ENCODE data around the gene CYB561D1.
A peak's percentile ranks its signal among the peaks of the same experiment; 100 is the strongest.

Gene CYB561D1

DNA sequence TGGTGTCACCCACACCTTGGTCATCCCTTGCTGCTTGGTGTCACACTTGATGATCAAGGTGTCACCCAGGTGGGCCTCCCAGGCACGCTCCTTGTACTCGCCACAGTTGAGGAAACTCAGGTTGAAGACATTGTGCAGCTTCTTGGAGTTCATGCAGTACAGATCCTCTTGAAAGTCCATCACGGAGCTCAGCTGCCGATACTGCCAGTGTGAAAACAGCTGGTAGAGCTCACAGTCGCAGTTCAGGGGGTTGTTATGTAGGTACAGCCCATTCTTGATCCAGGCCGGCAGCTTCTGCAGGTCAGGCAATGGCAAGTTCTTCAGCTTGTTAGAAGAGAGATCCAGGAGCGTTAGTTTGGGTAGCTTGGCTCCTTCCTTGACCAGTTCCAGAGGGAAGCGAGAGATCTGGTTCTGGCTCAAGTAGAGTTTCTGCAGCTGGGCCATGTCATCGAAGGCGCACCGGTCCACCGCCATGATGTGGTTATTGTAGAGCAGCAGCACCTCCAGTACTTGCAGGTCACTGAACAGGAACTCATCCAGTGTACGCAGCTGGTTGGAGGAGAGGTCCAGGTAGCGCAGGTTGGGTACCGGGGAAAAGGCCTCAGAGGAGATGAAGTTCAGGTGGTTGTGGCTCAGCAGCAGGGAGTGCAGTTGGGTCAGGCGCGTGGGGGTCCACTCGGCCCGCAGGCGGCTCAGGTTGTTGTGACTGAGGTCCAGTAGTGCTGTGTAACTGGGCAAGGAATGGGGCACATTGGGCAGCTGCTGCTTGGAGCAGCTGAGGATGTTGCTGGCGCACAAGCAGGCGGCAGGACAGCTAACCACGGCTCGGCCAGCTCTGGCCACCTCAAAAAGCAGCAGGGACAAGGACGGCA lies 14.3 kb downstream of the CYB561D1 start:
- DNase-seq (ENCODE audit: insufficient read length) (no peak), FAIRE-seq (no peak)
- no peak for TF ChIP-seq TAF1 (IDR thresholded peaks at IDR 0.05; ENCODE audit: borderline replicate concordance, low read depth, low read length)
- no peak for TF ChIP-seq POLR2AphosphoS5 (IDR thresholded peaks at IDR 0.05; ENCODE audit: low read depth, low read length)
- TF ChIP-seq POLR2A (IDR thresholded peaks at IDR 0.05; ENCODE audit: low read depth, low read length): no peak

DNA sequence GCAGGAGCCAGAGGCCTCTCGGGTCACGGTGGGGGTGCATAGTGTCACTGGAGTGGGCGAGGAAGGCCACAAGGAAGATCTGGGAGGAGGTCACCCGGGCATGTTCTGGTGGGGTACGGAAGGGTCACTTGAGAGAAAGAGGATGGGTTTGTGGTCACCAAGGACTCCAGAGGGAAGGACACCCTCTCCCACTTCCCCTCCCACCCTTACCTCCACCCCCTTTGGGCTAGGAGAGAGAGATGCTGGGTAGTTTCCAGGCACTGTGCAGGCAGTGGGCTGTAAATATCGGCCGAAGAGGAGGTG lies 14.9 kb downstream of the CYB561D1 start:
- no peak for FAIRE-seq

DNA sequence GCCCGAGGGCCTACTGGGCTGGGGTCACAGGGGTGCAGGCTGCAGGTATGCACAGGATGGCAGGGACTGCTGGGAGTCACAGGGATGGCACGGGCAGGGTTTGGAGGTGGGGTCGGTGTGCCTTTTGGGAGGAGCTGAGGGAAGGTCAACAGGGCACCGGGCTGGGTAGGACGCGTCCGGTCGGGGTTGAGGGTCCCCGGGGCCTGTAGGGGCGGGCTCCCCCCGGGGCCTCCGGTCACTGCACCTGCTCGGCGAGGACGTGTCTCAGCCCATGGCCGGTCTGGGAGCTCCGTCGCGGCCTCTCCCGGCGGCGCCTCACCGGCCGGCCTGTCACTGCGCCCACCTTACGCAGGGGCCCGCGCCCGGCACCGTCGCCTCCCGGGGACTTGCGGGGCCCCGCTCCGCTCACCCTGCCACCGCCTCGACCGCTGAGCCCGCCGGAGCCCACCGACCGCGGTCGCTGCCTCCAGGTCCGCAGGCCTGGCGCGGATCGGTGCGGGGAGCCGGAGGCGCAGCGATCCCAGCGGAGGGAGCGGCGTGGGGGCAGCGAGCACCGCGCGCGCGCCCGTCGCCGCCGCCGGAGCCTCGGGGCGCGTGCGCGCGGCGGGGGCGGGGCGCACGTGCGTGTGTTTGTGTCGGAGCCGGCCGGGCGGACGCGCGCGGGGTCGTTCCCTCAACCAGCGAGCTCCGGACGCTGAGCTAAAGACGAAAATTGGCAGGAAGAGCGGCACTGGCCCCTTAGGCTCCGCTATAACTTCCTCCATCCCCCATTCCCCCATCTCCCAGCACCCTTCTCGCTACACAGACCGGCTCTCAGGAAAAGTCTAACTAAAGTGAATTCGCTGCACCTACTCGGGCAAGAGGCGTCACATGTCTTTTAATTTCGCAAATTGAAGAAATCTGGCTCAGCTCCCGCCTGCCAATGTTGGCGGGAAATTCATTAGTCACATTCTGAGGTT lies 15.6 kb downstream of the CYB561D1 start, which contains the start of gene AMIGO1:
Gene AMIGO1 (minus strand): TSS at position 552 of the 959 bp plus-strand sequence. CDS start 815 bp downstream, outside the sequence.
- peak; percentile 81 for FAIRE-seq
- DNase-seq (ENCODE audit: insufficient read length): peak; percentile 83
- TF ChIP-seq POLR2A (IDR thresholded peaks at IDR 0.05; ENCODE audit: low read depth, low read length): no peak
- no peak for TF ChIP-seq TAF1 (IDR thresholded peaks at IDR 0.05; ENCODE audit: borderline replicate concordance, low read depth, low read length)
- no peak for TF ChIP-seq POLR2AphosphoS5 (IDR thresholded peaks at IDR 0.05; ENCODE audit: low read depth, low read length)

More for the DNA sequence above, 14.9 kb downstream of the CYB561D1 start:
- no peak for DNase-seq (ENCODE audit: insufficient read length)
- TF ChIP-seq POLR2AphosphoS5 (IDR thresholded peaks at IDR 0.05; ENCODE audit: low read depth, low read length): no peak

DNA sequence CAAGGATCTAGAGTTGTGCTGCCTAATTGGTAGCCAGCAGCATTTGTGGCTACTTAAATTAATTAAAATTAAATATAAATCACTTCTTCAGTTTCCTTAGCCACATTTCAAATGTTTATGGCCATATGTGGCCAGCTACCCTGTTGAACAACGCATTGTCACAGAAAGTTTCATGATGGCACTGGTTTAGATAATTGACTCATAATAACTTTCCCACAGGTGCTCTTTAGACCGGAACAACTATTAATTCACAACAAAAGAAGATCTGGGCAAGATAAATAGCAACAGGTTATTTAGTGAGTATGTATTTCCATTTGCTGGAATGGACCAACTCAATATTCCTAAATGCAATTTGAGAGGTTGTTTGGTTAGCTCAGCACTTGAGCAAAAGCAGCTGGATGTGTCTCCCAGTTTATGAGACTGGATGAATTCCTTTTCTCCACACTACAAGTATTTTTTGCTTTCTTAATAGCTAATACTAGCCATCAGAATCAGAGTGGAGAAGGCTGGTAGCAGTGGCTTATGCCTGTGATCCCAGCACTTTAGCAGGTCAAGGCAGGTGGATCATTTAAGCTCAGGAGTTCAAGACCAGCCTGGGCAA lies 19.3 kb downstream of the CYB561D1 start:
- DNase-seq (ENCODE audit: insufficient read length) (no peak), FAIRE-seq (no peak)
- TF ChIP-seq POLR2A (IDR thresholded peaks at IDR 0.05; ENCODE audit: low read depth, low read length) (no peak), TAF1 (IDR thresholded peaks at IDR 0.05; ENCODE audit: borderline replicate concordance, low read depth, low read length) (no peak), POLR2AphosphoS5 (IDR thresholded peaks at IDR 0.05; ENCODE audit: low read depth, low read length) (no peak)

DNA sequence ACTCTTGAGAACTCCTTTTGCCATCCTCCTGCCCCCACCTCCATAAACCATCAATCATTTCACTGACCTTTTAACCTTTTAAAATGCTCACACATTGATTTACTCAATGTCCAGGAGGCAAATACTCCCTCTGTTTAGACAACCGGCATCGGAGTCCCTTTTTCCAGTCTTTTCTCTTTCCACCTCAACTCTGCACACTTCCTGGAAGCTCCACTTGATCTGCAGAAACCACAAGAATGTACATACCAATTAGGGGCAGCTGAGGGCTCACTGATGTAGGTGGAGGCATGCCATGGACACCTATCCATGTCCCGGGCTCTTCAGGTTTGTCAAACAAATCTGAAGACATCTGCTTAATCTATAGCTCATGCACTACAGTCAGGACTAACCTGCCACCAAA lies 21.0 kb downstream of the CYB561D1 start:
- no peak for DNase-seq (ENCODE audit: insufficient read length)

DNA sequence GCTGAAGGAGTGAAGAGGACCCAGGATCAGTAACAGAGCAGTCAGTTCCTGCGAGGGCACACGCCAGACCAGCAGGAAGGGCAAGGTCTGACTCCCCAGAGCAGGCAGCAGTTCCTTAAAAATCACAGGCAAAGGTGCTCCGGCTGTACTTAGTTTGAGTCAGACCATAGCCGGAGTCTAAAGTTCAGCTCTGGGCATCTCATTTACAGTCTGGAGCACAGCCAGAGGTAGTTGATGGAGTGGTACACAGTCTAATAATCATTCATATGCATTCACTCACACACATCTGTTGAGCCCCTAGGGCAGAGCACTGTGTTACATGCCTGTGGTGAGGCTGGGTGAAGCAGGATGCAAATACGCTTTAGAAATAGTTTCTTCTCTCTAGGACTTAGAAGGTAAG lies 23.0 kb downstream of the CYB561D1 start:
- FAIRE-seq (no peak), DNase-seq (ENCODE audit: insufficient read length) (no peak)
- no peak for TF ChIP-seq POLR2AphosphoS5 (IDR thresholded peaks at IDR 0.05; ENCODE audit: low read depth, low read length)
- no peak for TF ChIP-seq TAF1 (IDR thresholded peaks at IDR 0.05; ENCODE audit: borderline replicate concordance, low read depth, low read length)
- TF ChIP-seq POLR2A (IDR thresholded peaks at IDR 0.05; ENCODE audit: low read depth, low read length): no peak

More for the DNA sequence above, 21.0 kb downstream of the CYB561D1 start:
- TF ChIP-seq TAF1 (IDR thresholded peaks at IDR 0.05; ENCODE audit: borderline replicate concordance, low read depth, low read length): no peak
- TF ChIP-seq POLR2AphosphoS5 (IDR thresholded peaks at IDR 0.05; ENCODE audit: low read depth, low read length): no peak
- TF ChIP-seq POLR2A (IDR thresholded peaks at IDR 0.05; ENCODE audit: low read depth, low read length): no peak
- no peak for FAIRE-seq

DNA sequence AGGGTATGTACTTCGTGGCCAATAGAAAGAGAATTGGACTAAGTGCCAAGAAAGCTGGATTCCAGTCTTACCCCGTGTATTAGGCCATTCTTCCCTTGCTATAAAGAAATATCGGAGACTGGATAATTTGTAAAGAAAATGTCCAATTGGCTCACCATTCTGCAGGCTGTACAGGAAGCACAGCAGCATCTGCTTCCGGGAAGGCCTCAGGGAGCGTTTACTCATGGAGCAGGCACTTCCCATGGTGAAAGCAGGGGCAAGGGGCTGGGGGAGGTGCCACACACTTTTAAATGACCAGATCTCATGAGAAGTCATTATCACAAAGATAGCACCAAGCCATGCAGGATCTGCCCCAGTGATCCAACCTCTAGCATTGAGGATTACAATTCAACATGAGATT lies 23.4 kb downstream of the CYB561D1 start:
- FAIRE-seq (no peak), DNase-seq (ENCODE audit: insufficient read length) (no peak)
- no peak for TF ChIP-seq TAF1 (IDR thresholded peaks at IDR 0.05; ENCODE audit: borderline replicate concordance, low read depth, low read length)
- no peak for TF ChIP-seq POLR2A (IDR thresholded peaks at IDR 0.05; ENCODE audit: low read depth, low read length)
- TF ChIP-seq POLR2AphosphoS5 (IDR thresholded peaks at IDR 0.05; ENCODE audit: low read depth, low read length): no peak

DNA sequence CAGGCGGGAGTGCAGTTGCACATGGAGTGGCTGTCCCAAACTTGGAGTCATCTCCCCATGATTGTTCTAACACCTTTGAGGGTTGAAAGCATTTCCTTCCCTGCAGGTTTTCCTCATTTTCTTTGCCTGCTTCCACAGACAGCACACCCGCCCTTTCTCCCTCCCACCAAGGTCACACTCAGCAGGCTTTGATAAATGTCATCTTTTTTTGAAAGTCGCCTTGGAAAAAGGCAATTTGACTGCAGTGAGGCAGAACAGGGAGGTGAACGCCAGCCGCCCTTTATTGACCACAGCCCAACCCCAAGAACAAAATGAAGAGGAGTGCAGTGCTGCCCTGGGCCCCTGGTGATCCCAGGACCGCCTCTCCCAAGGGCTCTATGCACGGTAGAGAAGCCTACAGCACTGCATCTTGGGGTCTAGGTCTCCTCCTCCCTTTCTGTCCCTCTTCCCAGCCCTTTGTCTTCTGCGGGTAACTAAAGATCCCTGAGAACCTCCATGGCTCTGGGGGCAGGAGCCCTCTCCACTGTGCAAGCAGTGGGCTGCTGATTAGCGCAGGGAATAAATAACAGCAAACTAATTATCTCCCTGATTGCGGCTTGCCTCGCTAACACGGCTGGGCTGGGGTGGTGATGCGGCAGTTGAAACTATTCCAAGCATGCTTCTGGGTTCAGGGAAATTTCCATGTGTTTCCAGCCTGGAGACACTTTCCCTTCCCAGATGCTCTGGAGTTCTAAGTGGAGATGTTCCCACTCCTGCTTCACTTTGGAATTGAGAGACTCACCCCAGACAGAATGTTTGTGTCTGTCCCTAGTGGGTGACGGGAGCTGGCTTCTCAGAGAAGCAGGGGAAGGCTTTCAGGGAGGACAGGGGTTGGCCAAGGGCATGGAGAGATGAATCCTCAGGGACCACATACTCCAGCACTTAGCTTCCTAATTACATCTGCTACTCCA lies 27.4 kb downstream of the CYB561D1 start:
- DNase-seq (ENCODE audit: insufficient read length) (no peak), FAIRE-seq (no peak)
- TF ChIP-seq TAF1 (IDR thresholded peaks at IDR 0.05; ENCODE audit: borderline replicate concordance, low read depth, low read length): no peak
- no peak for TF ChIP-seq POLR2A (IDR thresholded peaks at IDR 0.05; ENCODE audit: low read depth, low read length)
- TF ChIP-seq POLR2AphosphoS5 (IDR thresholded peaks at IDR 0.05; ENCODE audit: low read depth, low read length): no peak

DNA sequence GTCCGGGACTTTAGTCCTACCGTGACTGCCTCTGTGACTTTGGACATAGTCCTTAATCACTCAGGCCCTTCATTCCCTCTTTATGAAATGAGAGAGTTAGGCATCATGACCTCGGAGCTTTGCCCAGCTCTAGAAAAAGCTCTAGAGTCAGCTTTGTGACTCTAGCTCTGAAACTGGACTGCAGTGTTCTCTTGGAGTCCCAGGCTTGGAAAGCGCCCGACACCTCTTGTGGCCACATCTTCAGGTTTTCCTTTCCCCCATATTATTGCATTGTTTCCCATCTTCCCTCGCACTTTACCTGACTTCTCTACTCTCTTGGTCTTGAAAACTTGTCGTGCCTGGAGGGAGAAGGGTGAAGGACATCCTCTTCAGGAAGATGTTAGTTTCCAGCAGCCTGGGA lies 28.1 kb downstream of the CYB561D1 start:
- FAIRE-seq (no peak), DNase-seq (ENCODE audit: insufficient read length) (no peak)
- TF ChIP-seq POLR2AphosphoS5 (IDR thresholded peaks at IDR 0.05; ENCODE audit: low read depth, low read length): no peak
- no peak for TF ChIP-seq POLR2A (IDR thresholded peaks at IDR 0.05; ENCODE audit: low read depth, low read length)
- TF ChIP-seq TAF1 (IDR thresholded peaks at IDR 0.05; ENCODE audit: borderline replicate concordance, low read depth, low read length): no peak

DNA sequence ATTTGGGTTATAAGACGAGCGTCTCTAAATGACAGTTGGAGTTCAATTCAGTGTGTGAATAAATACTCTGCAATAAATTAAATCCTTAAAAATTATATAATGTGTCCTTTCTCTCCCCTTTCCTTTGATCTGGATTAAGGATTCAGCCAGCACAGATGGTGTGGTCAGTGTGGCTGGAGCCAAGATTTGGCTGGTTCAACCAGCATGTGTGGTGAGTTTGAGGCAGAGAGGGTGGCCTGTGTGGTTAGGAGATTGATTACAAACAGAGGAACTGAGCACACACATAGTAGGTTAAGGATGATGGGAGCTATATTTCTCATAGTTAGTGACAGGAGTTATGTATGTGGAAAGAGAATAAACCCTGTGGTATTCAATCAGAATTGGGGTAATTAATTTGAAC lies 29.8 kb downstream of the CYB561D1 start:
- no peak for TF ChIP-seq POLR2A (IDR thresholded peaks at IDR 0.05; ENCODE audit: low read depth, low read length)
- no peak for TF ChIP-seq POLR2AphosphoS5 (IDR thresholded peaks at IDR 0.05; ENCODE audit: low read depth, low read length)
- DNase-seq (ENCODE audit: insufficient read length) (no peak), FAIRE-seq (no peak)

Measured in GM12892 (cell line).